HG02759 (cell line): ENCODE data around the gene IRF6.
A peak's percentile ranks its signal among the peaks of the same experiment; 100 is the strongest.

ENCODE experiments used
- ATAC-seq: cut with Tn5 transposase; IDR thresholded peaks from one replicate; pipeline ENCODE4 v1.9.1; 2021; ENCODE audit warnings: mild to moderate bottlenecking, moderate library complexity; ENCODE audit not compliant: unreplicated experiment

Gene IRF6

GRCh38 chr1:209805875-209806760, at the start of gene IRF6:
Gene IRF6 (minus strand): TSS chr1:209806142. CDS start chr1:209801413, 4,729 bp downstream.
- ATAC-seq = peak; percentile 97

GRCh38 chr1:209855623-209856022, 49.7 kb upstream of the IRF6 start:
- ATAC-seq = no peak

- no peak for ATAC-seq
Observed at GRCh38 chr1:209855006-209855405, 49.1 kb upstream of the IRF6 start.

GRCh38 chr1:209854196-209854595, 48.3 kb upstream of the IRF6 start:
- no peak for ATAC-seq

- no peak for ATAC-seq
Observed at GRCh38 chr1:209853676-209854075, 47.7 kb upstream of the IRF6 start.

GRCh38 chr1:209850342-209850979, 44.5 kb upstream of the IRF6 start:
- ATAC-seq = peak; percentile 79

- ATAC-seq = no peak
Observed at GRCh38 chr1:209849388-209849787, 43.4 kb upstream of the IRF6 start.

GRCh38 chr1:209845408-209845725, 39.4 kb upstream of the IRF6 start:
- no peak for ATAC-seq

GRCh38 chr1:209844695-209845407, 38.9 kb upstream of the IRF6 start:
- no peak for ATAC-seq

GRCh38 chr1:209840611-209841010, 34.7 kb upstream of the IRF6 start:
- ATAC-seq = no peak

GRCh38 chr1:209839875-209840546, 34.1 kb upstream of the IRF6 start:
- no peak for ATAC-seq

GRCh38 chr1:209838537-209838936, 32.6 kb upstream of the IRF6 start:
- no peak for ATAC-seq

- no peak for ATAC-seq
Observed at GRCh38 chr1:209837671-209838070, 31.7 kb upstream of the IRF6 start.

- no peak for ATAC-seq
Observed at GRCh38 chr1:209835782-209836298, 29.9 kb upstream of the IRF6 start.

GRCh38 chr1:209831615-209832014, 25.7 kb upstream of the IRF6 start:
- ATAC-seq = no peak

GRCh38 chr1:209830722-209831121, 24.8 kb upstream of the IRF6 start:
- no peak for ATAC-seq

GRCh38 chr1:209829716-209830115, 23.8 kb upstream of the IRF6 start:
- ATAC-seq = no peak

- peak; percentile 93 for ATAC-seq
Observed at GRCh38 chr1:209827384-209828262, 21.7 kb upstream of the IRF6 start, which contains the start of gene UTP25. Gene UTP25 (plus strand): TSS chr1:209827972. CDS start chr1:209828064, 92 bp downstream.

- no peak for ATAC-seq
Observed at GRCh38 chr1:209825591-209826434, 19.9 kb upstream of the IRF6 start.
